Measurements from ENCODE around the gene AMBRA1. TPM values are rescaled to one million over a fixed set of nuclear protein-coding genes. Genes with fewer than 3 reads are reported as not detected.

AMBRA1 gene
- total and polyA plus RNA-seq, 4 experiments from 2014 or later: 5.9 to 43.9 (median 30.4) TPM

- intact Hi-C loops (cut with micrococcal nuclease): no loop called here
- Mint-ChIP-seq H3K9me3 (no peaks in the 10 kb centered on the region), H3K36me3 (peaks cover 42 to 71% of the 10 kb centered on the region in 2 donors), H3K27ac (peak overlapping the region in 3 of 7 donors; percentile 31 to 55 (median 38)), H3K27me3 (no peaks in the 10 kb centered on the region), H3K4me1 (peaks cover 0 to 10% (median 6%) of the 10 kb centered on the region in 4 donors), H3K4me3 (peak overlapping the region in 1 of 8 donors; percentile 37)
- Histone ChIP-seq H3K27me3 (ENCODE audit: insufficient read depth, low read length) (no peaks in the 10 kb centered on the region), H3K36me3 (ENCODE audit: insufficient read depth, low read length) (peaks cover 33% of the 10 kb centered on the region), H3K9me3 (ENCODE audit: control insufficient read depth in 1 of 2, low read length in 2 of 2) (no peaks in the 10 kb centered on the region), H3K27ac (ENCODE audit: low read depth, low read length) (no peak overlapping the region), H3K4me3 (ENCODE audit: low read length in 2 of 2) (no peak overlapping the region), H3K4me1 (ENCODE audit: insufficient read depth, low read length) (no peaks in the 10 kb centered on the region)
- CTCF ChIA-PET (ENCODE audit: partially characterized antibody): interaction anchor here (0.8 kb wide), 1 partner anchor 23 kb away, joined by 3 read pairs; no protein-coding TSS in a partner anchor
- DNase-seq: no peak
- POLR2A ChIA-PET (ENCODE audit: partially characterized antibody): no interaction called here
Measured at GRCh38 chr11:46506483-46506791, 87.4 kb downstream of the AMBRA1 start.

GRCh38 chr11:46505741-46506482 lies 87.9 kb downstream of the AMBRA1 start:
- Histone ChIP-seq H3K4me3 (ENCODE audit: low read length in 2 of 2) (no peak overlapping the region), H3K9me3 (ENCODE audit: control insufficient read depth in 1 of 2, low read length in 2 of 2) (no peaks in the 10 kb centered on the region), H3K4me1 (ENCODE audit: insufficient read depth, low read length) (no peaks in the 10 kb centered on the region), H3K27me3 (ENCODE audit: insufficient read depth, low read length) (no peaks in the 10 kb centered on the region), H3K36me3 (ENCODE audit: insufficient read depth, low read length) (peaks cover 33% of the 10 kb centered on the region), H3K27ac (ENCODE audit: low read depth, low read length) (no peak overlapping the region)
- Mint-ChIP-seq H3K4me3 (peak overlapping the region in 1 of 8 donors; percentile 37), H3K27me3 (no peaks in the 10 kb centered on the region), H3K4me1 (peaks cover 0 to 10% (median 5%) of the 10 kb centered on the region in 4 donors), H3K27ac (peak overlapping the region in 5 of 7 donors; percentile 26 to 68 (median 31)), H3K36me3 (peaks cover 42 to 68% of the 10 kb centered on the region in 2 donors), H3K9me3 (no peaks in the 10 kb centered on the region)
- ChIA-PET CTCF (ENCODE audit: partially characterized antibody) (interaction anchor here (0.8 to 1.9 kb wide), 2 partner anchors 8 to 23 kb away, joined by 3 to 5 read pairs; no protein-coding TSS in a partner anchor), POLR2A (ENCODE audit: partially characterized antibody) (no interaction called here)
- no peak for DNase-seq
- intact Hi-C loops (cut with micrococcal nuclease): no loop called here

- Histone ChIP-seq H3K4me1 (ENCODE audit: insufficient read depth, low read length) (no peaks in the 10 kb centered on the region), H3K27me3 (ENCODE audit: insufficient read depth, low read length) (no peaks in the 10 kb centered on the region), H3K4me3 (ENCODE audit: low read length in 2 of 2) (no peak overlapping the region), H3K9me3 (ENCODE audit: control insufficient read depth in 1 of 2, low read length in 2 of 2) (no peaks in the 10 kb centered on the region), H3K36me3 (ENCODE audit: insufficient read depth, low read length) (peaks cover 33% of the 10 kb centered on the region), H3K27ac (ENCODE audit: low read depth, low read length) (no peak overlapping the region)
- Mint-ChIP-seq H3K27me3 (no peaks in the 10 kb centered on the region), H3K4me1 (peaks cover 0 to 13% (median 8%) of the 10 kb centered on the region in 4 donors), H3K4me3 (no peak overlapping the region), H3K27ac (peak overlapping the region in 5 of 7 donors; percentile 22 to 93 (median 53)), H3K36me3 (peaks cover 42 to 67% of the 10 kb centered on the region in 2 donors), H3K9me3 (no peaks in the 10 kb centered on the region)
- POLR2A ChIA-PET (ENCODE audit: partially characterized antibody): interaction anchor here (0.6 kb wide), 1 partner anchor 108 kb away, joined by 3 read pairs; no protein-coding TSS in a partner anchor
- DNase-seq: no peak
- CTCF ChIA-PET (ENCODE audit: partially characterized antibody): interaction anchor here (1.9 kb wide), 1 partner anchor 9 kb away, joined by 5 read pairs; no protein-coding TSS in a partner anchor
- intact Hi-C loops (cut with micrococcal nuclease): no loop called here
Measured at GRCh38 chr11:46504817-46505613, 88.8 kb downstream of the AMBRA1 start.

GRCh38 chr11:46499821-46500220 lies 94.0 kb downstream of the AMBRA1 start:
- intact Hi-C loops (cut with micrococcal nuclease): no loop called here
- Histone ChIP-seq H3K27me3 (ENCODE audit: insufficient read depth, low read length) (no peaks in the 10 kb centered on the region), H3K27ac (ENCODE audit: low read depth, low read length) (no peak overlapping the region), H3K36me3 (ENCODE audit: insufficient read depth, low read length) (peaks cover 21% of the 10 kb centered on the region), H3K9me3 (ENCODE audit: control insufficient read depth in 1 of 2, low read length in 2 of 2) (no peaks in the 10 kb centered on the region), H3K4me1 (ENCODE audit: insufficient read depth, low read length) (no peaks in the 10 kb centered on the region), H3K4me3 (ENCODE audit: low read length in 2 of 2) (no peak overlapping the region)
- ChIA-PET POLR2A (ENCODE audit: partially characterized antibody) (no interaction called here), CTCF (ENCODE audit: partially characterized antibody) (interaction anchor here (1.1 to 2.9 kb wide), 4 partner anchors 10 to 32 kb away, joined by 3 to 14 read pairs (median 4); no protein-coding TSS in a partner anchor)
- no peak for DNase-seq
- Mint-ChIP-seq H3K4me3 (no peak overlapping the region), H3K27me3 (no peaks in the 10 kb centered on the region), H3K9me3 (no peaks in the 10 kb centered on the region), H3K36me3 (peaks cover 25 to 46% of the 10 kb centered on the region in 2 donors), H3K4me1 (peaks cover 0 to 10% (median 4%) of the 10 kb centered on the region in 4 donors), H3K27ac (no peak overlapping the region)

GRCh38 chr11:46498968-46499367 lies 94.9 kb downstream of the AMBRA1 start:
- ChIA-PET CTCF (ENCODE audit: partially characterized antibody) (interaction anchor here (0.7 to 2.9 kb wide), 6 partner anchors 9 to 33 kb away, joined by 3 to 14 read pairs (median 3); no protein-coding TSS in a partner anchor), POLR2A (ENCODE audit: partially characterized antibody) (no interaction called here)
- H3K36me3 Mint-ChIP-seq: peaks cover 31 to 45% of the 10 kb centered on the region in 2 donors

GRCh38 chr11:46498179-46498578 lies 95.6 kb downstream of the AMBRA1 start:
- intact Hi-C loops (cut with micrococcal nuclease): no loop called here
- CTCF ChIA-PET (ENCODE audit: partially characterized antibody): interaction anchor here (1.0 to 1.2 kb wide), 2 partner anchors 8 to 31 kb away, joined by 3 to 6 read pairs; no protein-coding TSS in a partner anchor
- Histone ChIP-seq H3K27ac (ENCODE audit: low read depth, low read length) (no peak overlapping the region), H3K27me3 (ENCODE audit: insufficient read depth, low read length) (no peaks in the 10 kb centered on the region), H3K9me3 (ENCODE audit: control insufficient read depth in 1 of 2, low read length in 2 of 2) (no peaks in the 10 kb centered on the region), H3K36me3 (ENCODE audit: insufficient read depth, low read length) (peaks cover 15% of the 10 kb centered on the region), H3K4me1 (ENCODE audit: insufficient read depth, low read length) (no peaks in the 10 kb centered on the region), H3K4me3 (ENCODE audit: low read length in 2 of 2) (no peak overlapping the region)
- POLR2A ChIA-PET (ENCODE audit: partially characterized antibody): no interaction called here
- Mint-ChIP-seq H3K9me3 (no peaks in the 10 kb centered on the region), H3K4me3 (no peak overlapping the region), H3K36me3 (peaks cover 35 to 45% of the 10 kb centered on the region in 2 donors), H3K27ac (peak overlapping the region in 1 of 7 donors; percentile 81), H3K27me3 (no peaks in the 10 kb centered on the region), H3K4me1 (peaks cover 0 to 8% (median 3%) of the 10 kb centered on the region in 4 donors)
- DNase-seq: no peak

More at GRCh38 chr11:46498968-46499367, 94.9 kb downstream of the AMBRA1 start:
- no peaks in the 10 kb centered on the region for H3K4me1 ChIP-seq (ENCODE audit: insufficient read depth, low read length)
- intact Hi-C loops (cut with micrococcal nuclease): no loop called here
- H3K27me3 ChIP-seq (ENCODE audit: insufficient read depth, low read length): no peaks in the 10 kb centered on the region
- peaks cover 15% of the 10 kb centered on the region for H3K36me3 ChIP-seq (ENCODE audit: insufficient read depth, low read length)
- peak overlapping the region in 3 of 7 donors; percentile 32 to 66 (median 60) for H3K27ac Mint-ChIP-seq
- no peak overlapping the region for H3K27ac ChIP-seq (ENCODE audit: low read depth, low read length)
- H3K4me3 ChIP-seq (ENCODE audit: low read length in 2 of 2): no peak overlapping the region
- DNase-seq: no peak
- no peaks in the 10 kb centered on the region for H3K9me3 ChIP-seq (ENCODE audit: control insufficient read depth in 1 of 2, low read length in 2 of 2)
- H3K27me3 Mint-ChIP-seq: no peaks in the 10 kb centered on the region
- no peaks in the 10 kb centered on the region for H3K9me3 Mint-ChIP-seq
- H3K4me3 Mint-ChIP-seq: no peak overlapping the region
- H3K4me1 Mint-ChIP-seq: peaks cover 0 to 8% (median 4%) of the 10 kb centered on the region in 4 donors

- Histone ChIP-seq H3K36me3 (ENCODE audit: insufficient read depth, low read length) (peaks cover 15% of the 10 kb centered on the region), H3K27me3 (ENCODE audit: insufficient read depth, low read length) (no peaks in the 10 kb centered on the region), H3K27ac (ENCODE audit: low read depth, low read length) (no peak overlapping the region), H3K4me3 (ENCODE audit: low read length in 2 of 2) (no peak overlapping the region), H3K4me1 (ENCODE audit: insufficient read depth, low read length) (no peaks in the 10 kb centered on the region), H3K9me3 (ENCODE audit: control insufficient read depth in 1 of 2, low read length in 2 of 2) (no peaks in the 10 kb centered on the region)
- Mint-ChIP-seq H3K27me3 (no peaks in the 10 kb centered on the region), H3K27ac (peak overlapping the region in 2 of 7 donors; percentile 17 to 81), H3K4me3 (no peak overlapping the region), H3K9me3 (no peaks in the 10 kb centered on the region), H3K36me3 (peaks cover 33 to 45% of the 10 kb centered on the region in 2 donors), H3K4me1 (peaks cover 0 to 8% (median 2%) of the 10 kb centered on the region in 4 donors)
- ChIA-PET CTCF (ENCODE audit: partially characterized antibody) (interaction anchor here (2.6 kb wide), 1 partner anchor 32 kb away, joined by 9 read pairs; no protein-coding TSS in a partner anchor), POLR2A (ENCODE audit: partially characterized antibody) (no interaction called here)
- intact Hi-C loops (cut with micrococcal nuclease): no loop called here
- DNase-seq: no peak
Measured at GRCh38 chr11:46497498-46497897, 96.3 kb downstream of the AMBRA1 start.
